Retinal pigment epithelial cell (primary cell): ENCODE results near the gene PRSS16.

Experiments
- DNase-seq: peaks from one replicate; pipeline ENCODE4 v3.0.0-alpha.2; 2010; ENCODE audit warnings: low read depth
- H3K4me3 ChIP-seq: 2 replicates; pipeline ENCODE4 v1.5.1; 2011; ENCODE audit warnings: mild to moderate bottlenecking, low read length, control low read depth, moderate library complexity
- TF ChIP-seq, protein P1 (sequence below): conservative IDR thresholded peaks from 2 replicates; pipeline ENCODE4 v1.5.1; 2011; ENCODE audit warnings: low read depth, low read length, control low read depth, inconsistent platforms

Gene PRSS16

DNA sequence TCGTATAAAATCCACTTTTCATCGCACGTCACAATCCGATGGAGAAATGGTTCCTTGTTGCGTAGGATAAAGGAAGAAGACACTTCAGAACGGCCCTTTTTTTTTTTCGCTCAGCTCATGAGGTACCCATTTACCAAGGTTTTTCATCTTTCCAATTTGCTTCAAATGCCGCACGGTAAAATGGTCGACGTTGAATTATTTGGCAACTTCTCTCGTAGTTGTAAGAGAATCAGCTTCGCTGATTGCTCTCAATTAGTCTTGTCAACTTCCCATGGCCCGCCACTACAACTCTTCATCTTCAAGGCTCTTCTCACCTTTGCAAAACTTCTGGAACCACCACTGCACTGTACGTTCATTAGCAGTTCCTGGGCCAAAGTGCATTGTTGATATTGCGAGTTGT lies 35.8 kb downstream of the PRSS16 start:
- TF ChIP-seq, protein P1, sequence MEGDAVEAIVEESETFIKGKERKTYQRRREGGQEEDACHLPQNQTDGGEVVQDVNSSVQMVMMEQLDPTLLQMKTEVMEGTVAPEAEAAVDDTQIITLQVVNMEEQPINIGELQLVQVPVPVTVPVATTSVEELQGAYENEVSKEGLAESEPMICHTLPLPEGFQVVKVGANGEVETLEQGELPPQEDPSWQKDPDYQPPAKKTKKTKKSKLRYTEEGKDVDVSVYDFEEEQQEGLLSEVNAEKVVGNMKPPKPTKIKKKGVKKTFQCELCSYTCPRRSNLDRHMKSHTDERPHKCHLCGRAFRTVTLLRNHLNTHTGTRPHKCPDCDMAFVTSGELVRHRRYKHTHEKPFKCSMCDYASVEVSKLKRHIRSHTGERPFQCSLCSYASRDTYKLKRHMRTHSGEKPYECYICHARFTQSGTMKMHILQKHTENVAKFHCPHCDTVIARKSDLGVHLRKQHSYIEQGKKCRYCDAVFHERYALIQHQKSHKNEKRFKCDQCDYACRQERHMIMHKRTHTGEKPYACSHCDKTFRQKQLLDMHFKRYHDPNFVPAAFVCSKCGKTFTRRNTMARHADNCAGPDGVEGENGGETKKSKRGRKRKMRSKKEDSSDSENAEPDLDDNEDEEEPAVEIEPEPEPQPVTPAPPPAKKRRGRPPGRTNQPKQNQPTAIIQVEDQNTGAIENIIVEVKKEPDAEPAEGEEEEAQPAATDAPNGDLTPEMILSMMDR = no peak
- no peak for DNase-seq
- no peak overlapping the region for H3K4me3 ChIP-seq

DNA sequence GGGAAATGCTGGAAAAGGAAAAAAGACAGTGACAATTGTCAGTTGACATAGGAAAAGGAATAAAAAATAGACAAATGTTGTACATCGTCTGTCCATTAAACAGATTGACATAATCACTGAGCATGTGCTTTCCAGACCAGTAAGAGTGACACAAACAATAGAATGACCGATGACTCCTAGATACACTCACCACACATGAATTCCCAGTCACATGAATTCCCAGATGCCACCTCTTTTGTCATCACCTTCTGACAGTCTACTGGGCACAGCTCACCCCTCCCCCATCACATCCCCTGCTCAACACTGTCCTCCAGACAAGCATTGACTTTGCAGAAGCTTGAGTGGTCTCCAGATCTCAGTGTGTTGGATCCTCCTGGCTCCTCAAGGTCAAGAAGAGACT lies 38.6 kb downstream of the PRSS16 start:
- TF ChIP-seq, protein P1 = no peak
- DNase-seq = no peak
- no peak overlapping the region for H3K4me3 ChIP-seq

DNA sequence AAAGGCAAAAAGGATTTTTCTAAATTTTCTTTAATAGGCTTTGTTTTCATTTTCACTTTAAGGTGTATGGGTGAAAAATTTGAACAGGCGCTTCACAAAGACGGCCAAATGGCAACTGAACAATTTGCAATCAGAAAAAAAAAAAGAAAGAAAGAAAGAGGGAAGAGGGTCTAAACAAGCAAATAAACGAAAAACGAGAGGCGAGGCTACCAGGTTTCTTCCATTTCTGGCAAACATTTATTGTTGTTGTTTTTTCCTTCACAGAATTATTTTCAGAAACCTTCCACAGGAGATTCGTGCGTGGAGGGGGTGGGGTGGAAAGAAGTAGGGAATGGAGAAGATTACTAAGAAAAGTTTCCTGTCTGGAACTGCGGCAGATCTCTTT lies 40.2 kb downstream of the PRSS16 start:
- peak overlapping the region; percentile 15 for H3K4me3 ChIP-seq
- TF ChIP-seq, protein P1 = no peak
- no peak for DNase-seq

DNA sequence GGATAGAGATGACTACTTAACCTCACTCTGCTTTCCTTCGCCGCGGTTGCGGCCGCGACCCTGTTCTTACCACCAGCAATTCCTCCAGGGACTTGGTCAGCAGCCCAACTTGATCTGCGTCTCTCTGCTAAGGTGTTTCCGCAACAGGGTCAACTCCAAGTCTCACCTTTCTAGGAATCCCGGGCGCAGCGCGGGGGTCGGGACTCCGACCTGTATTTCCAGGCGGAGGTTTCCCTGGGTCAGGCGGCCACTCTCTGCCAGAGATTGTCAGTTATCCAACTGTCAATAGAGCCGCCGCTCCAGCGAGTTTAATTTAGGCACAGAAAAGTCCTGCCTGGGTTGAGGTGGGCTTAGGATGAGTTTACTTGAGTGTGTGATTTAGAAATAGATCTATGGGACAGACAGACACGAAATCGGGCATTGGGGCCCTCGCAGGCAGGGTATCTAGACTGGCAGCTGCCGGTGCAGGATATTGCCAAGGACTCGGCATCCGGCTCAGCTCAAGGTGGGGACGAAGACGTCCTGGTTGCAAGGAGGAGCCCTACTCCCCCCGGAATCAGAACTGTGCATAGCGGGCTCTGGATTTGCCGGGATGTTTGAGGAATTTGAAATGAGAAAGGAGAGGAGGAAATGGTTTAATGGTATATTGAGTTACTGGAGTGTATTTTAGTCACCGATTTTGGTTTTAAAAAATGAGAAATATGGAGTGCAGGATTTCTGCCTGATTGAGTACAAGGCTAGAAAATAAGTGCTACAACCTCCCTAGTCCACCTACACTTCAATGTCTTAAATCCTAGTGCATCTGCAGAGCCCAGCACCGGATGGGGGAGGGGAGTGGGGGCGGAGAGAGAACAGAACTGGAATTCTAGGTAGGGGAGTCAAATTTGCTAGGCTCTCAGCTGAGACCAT lies 40.9 kb downstream of the PRSS16 start:
- H3K4me3 ChIP-seq = peak overlapping the region; percentile 15
- TF ChIP-seq, protein P1 = no peak
- DNase-seq = no peak

DNA sequence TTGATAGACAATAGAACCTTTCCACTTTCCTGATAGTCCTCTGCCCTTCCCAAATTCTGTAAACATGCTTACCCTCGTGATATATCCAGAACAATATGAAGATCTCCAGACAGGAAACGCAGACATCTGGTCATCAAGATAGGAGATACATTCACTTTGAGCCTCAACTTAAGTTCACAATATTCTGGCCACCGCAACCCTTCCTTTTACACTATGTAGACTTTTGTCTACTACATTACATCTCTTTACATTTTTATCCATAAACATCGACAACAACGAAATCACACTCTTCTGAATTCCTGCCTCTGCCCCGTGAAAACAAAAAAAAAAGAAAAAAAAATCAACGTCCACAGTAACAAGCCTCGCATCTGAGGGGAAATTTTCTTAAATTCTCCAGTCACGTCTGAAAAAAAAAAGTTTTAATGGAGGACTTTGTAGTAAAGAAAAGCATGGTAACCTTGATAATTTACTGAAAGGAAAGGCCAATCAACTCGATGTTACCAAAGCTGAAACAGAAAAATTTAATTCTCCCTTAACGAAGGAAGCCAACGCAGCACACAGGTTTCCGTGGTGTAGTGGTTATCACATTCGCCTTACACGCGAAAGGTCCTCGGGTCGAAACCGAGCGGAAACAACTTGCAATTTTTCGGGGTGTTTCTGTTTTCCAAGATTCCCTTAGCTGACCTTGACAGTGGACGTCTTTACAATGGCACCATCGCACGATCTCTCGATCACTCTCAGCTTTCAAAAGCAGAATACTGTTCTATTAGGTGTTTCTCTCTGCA lies 42.8 kb downstream of the PRSS16 start:
- H3K4me3 ChIP-seq = peak overlapping the region; percentile 38
- no peak for DNase-seq

DNA sequence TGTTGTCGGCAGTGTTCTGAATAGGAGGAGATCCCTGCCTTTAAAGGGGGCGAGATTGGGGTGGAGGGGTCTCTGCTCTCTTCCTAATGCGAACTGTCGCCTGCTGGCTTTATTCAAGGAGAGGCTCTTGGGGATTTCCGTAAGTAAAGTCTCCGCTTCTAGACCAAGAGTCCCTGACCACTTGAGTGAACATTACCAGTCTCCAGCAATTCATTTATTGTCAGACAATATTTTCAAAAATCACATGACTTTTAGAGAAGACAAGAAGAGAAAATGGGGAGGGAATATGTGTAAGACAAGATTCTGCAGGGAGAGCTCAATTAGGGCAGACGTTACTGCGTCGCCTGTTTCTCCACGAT lies 43.3 kb downstream of the PRSS16 start:
- peak overlapping the region; percentile 38 for H3K4me3 ChIP-seq
- no peak for DNase-seq
- TF ChIP-seq, protein P1 = no peak

More for the DNA sequence above, 42.8 kb downstream of the PRSS16 start:
- TF ChIP-seq, protein P1 = no peak
